HepG2 (cell line): Measurements from ENCODE around the gene TMEM106B. TPM values are rescaled to one million over a fixed set of nuclear protein-coding genes. Genes with fewer than 3 reads are reported as not detected.

ENCODE experiments used
- ATAC-seq: fragments of 200-7000 bp; cut with Tn5 transposase; 3 replicates; pipeline ENCODE4 v1.9.1; 2020; ENCODE audit warnings: mild to moderate bottlenecking, moderate library complexity
- BruUV-seq: library from RNA; stranded (reverse); fragments of 400-500 nt; replicated peaks from 2 replicates; lab custom pipeline; 2021; lab: Mats Ljungman, UMichigan
- CTCF ChIA-PET: fragments of 300-600 bp; formaldehyde crosslinking; extraction: SDS; loops from one replicate; lab custom pipeline; 2021; ENCODE audit warnings: low total read pairs, inconsistent platforms, low intra/inter-chr PET ratio; lab: Yijun Ruan, JAX
- POLR2A ChIA-PET: fragments of 350-600 bp; sonication (Branson Sonifier 250); formaldehyde crosslinking; loops from one replicate; lab custom pipeline; 2020; ENCODE audit warnings: antibody characterized with exemption, inconsistent platforms; lab: Yijun Ruan, JAX
- DNase-seq: peaks from one replicate; pipeline ENCODE4 v3.0.0-alpha.2; 2015; ENCODE audit warnings: low spot score
- FAIRE-seq: peaks from 3 replicates; lab custom pipeline; 2011; peaks lifted over from hg19 to GRCh38; lab: Jason Lieb, UNC
- H2AFZ ChIP-seq: one replicate; pipeline ENCODE4 v1.6.1; 2011; ENCODE audit warnings: low read length, inconsistent platforms
- H3K27ac ChIP-seq: fragments of 300-600 bp; 3 replicates; pipeline ENCODE4 v1.8.0; 2011; ENCODE audit warnings: mixed run types, mild to moderate bottlenecking, mixed read lengths, low read length, inconsistent platforms; ENCODE audit not compliant: insufficient read depth; ENCODE audit errors: extremely low read length
- H3K27me3 ChIP-seq, 2 experiments: fragments of 200-600 bp in 1 of 2; 2 replicates in 1 of 2; 3 replicates in 1 of 2; pipeline versions ENCODE4 v1.6.0 to v1.8.0; 2011; ENCODE audit warnings: low read length in 2 of 2, mild to moderate bottlenecking in 2 of 2, moderate library complexity in 2 of 2, inconsistent platforms in 1 of 2; ENCODE audit not compliant: insufficient read depth in 2 of 2, control insufficient read depth in 1 of 2
- H3K36me3 ChIP-seq, 2 experiments: fragments of 200-600 bp in 1 of 2; replicated peaks in 1 of 2; 2 replicates in 1 of 2; 3 replicates in 1 of 2; pipeline versions ENCODE4 v1.5.1 to v1.8.0; 2011; ENCODE audit warnings: low read length in 2 of 2, inconsistent platforms in 1 of 2; ENCODE audit not compliant: insufficient read depth in 2 of 2, control insufficient read depth in 1 of 2
- H3K4me1 ChIP-seq: 2 replicates; pipeline ENCODE4 v1.5.1; 2012; ENCODE audit warnings: low read length, inconsistent platforms; ENCODE audit not compliant: insufficient read depth
- H3K4me2 ChIP-seq: 2 replicates; pipeline ENCODE4 v1.6.0; 2011; ENCODE audit warnings: low read depth, low read length, inconsistent platforms
- H3K4me3 ChIP-seq, 3 experiments: fragments of 200-600 bp in 1 of 3; sonication (generic), shearing (Covaris generic) in 1 of 3; replicated peaks in 1 of 3; 2 replicates each; pipeline ENCODE4 v1.5.1; 2011 to 2016; ENCODE audit warnings: low read length in 3 of 3, inconsistent platforms in 2 of 3, low read depth in 2 of 3, mild to moderate bottlenecking in 2 of 3, control low read depth in 1 of 3, mixed read lengths in 1 of 3; ENCODE audit not compliant: insufficient read depth in 1 of 3
- H3K79me2 ChIP-seq: one replicate; pipeline ENCODE4 v1.6.1; 2011; ENCODE audit warnings: low read length, inconsistent platforms; ENCODE audit not compliant: insufficient read depth
- H3K9ac ChIP-seq: 2 replicates; pipeline ENCODE4 v1.6.0; 2011; ENCODE audit warnings: mild to moderate bottlenecking, low read depth, low read length, inconsistent platforms; ENCODE audit not compliant: insufficient read depth
- H3K9me3 ChIP-seq: 2 replicates; pipeline ENCODE4 v1.5.1; 2012; ENCODE audit warnings: mild to moderate bottlenecking, low read length
- H4K20me1 ChIP-seq: 2 replicates; pipeline ENCODE4 v1.6.0; 2011; ENCODE audit warnings: inconsistent platforms, mild to moderate bottlenecking, low read length, moderate library complexity; ENCODE audit not compliant: insufficient read depth
- HOXA9 ChIP-seq: sonication (generic); formaldehyde crosslinking; IDR thresholded peaks from 2 replicates; pipeline ENCODE4 v1.8.1; 2022; ENCODE audit warnings: missing genetic modification reagents, mild to moderate bottlenecking, moderate library complexity, borderline replicate concordance
- JARID2 ChIP-seq: sonication (generic); formaldehyde crosslinking; IDR thresholded peaks from 2 replicates; pipeline ENCODE4 v1.8.1; 2023; ENCODE audit warnings: missing genetic modification reagents, inconsistent platforms; ENCODE audit not compliant: insufficient replicate concordance
- KLF13 ChIP-seq: sonication (generic); formaldehyde crosslinking; IDR thresholded peaks from 2 replicates; pipeline ENCODE4 v1.4.0; 2020; ENCODE audit warnings: mild to moderate bottlenecking, missing genetic modification reagents
- MED1 ChIP-seq: sonication (generic); formaldehyde crosslinking; IDR thresholded peaks from 2 replicates; pipeline ENCODE4 v1.4.0; 2020; ENCODE audit warnings: missing genetic modification reagents
- REL ChIP-seq: sonication (generic); formaldehyde crosslinking; conservative IDR thresholded peaks from 2 replicates; pipeline ENCODE4 v1.8.0; 2022; ENCODE audit warnings: mild to moderate bottlenecking, missing genetic modification reagents, moderate library complexity
- RFXAP ChIP-seq: sonication (generic); formaldehyde crosslinking; IDR thresholded peaks from 2 replicates; pipeline ENCODE4 v1.4.0; 2020; ENCODE audit warnings: missing genetic modification reagents, borderline replicate concordance
- SMAD1 ChIP-seq: sonication (generic); formaldehyde crosslinking; IDR thresholded peaks from 2 replicates; pipeline ENCODE4 v1.4.0; 2020; ENCODE audit warnings: missing genetic modification reagents, low read depth, mild to moderate bottlenecking, borderline replicate concordance
- SMARCC2 ChIP-seq: fragments of 450-650 bp; IDR thresholded peaks from 2 replicates; pipeline ENCODE4 v1.6.1; 2017; ENCODE audit warnings: antibody characterized with exemption, mild to moderate bottlenecking
- ZNF296 ChIP-seq: sonication (generic); formaldehyde crosslinking; conservative IDR thresholded peaks from 2 replicates; pipeline ENCODE4 v1.5.0; 2020; ENCODE audit warnings: mild to moderate bottlenecking, missing genetic modification reagents
- ZNF556 ChIP-seq: sonication (generic); formaldehyde crosslinking; IDR thresholded peaks from 2 replicates; pipeline ENCODE4 v1.4.0; 2020; ENCODE audit warnings: mild to moderate bottlenecking, missing genetic modification reagents, borderline replicate concordance
- ZNF572 ChIP-seq: sonication (generic); formaldehyde crosslinking; IDR thresholded peaks from 2 replicates; pipeline ENCODE4 v1.5.1; 2020; ENCODE audit warnings: mild to moderate bottlenecking, missing genetic modification reagents
- ZNF589 ChIP-seq: sonication (generic); formaldehyde crosslinking; conservative IDR thresholded peaks from 2 replicates; pipeline ENCODE4 v1.8.0; 2022; ENCODE audit warnings: mild to moderate bottlenecking, moderate library complexity, missing genetic modification reagents
- ZSCAN20 ChIP-seq: sonication (generic); formaldehyde crosslinking; IDR thresholded peaks from 2 replicates; pipeline ENCODE4 v1.4.0; 2020; ENCODE audit warnings: missing genetic modification reagents, mild to moderate bottlenecking, borderline replicate concordance
- WGBS: methylation state at CpG from one replicate; pipeline ENCODE4 v1.1.6; 2017; ENCODE audit warnings: low lambda C conversion rate; 5-methylcytosine and 5-hydroxymethylcytosine counted together
- in situ Hi-C: cut with HindIII; loops from 2 replicates; pipeline ENCODE4 v1.10.0; 2017; ENCODE audit warnings: low pct_unique_long_range_greater_than_20kb; ENCODE audit not compliant: extremely low pct_ligation_motif_present
- intact Hi-C: fragments of 100-400 bp; cut with micrococcal nuclease; formaldehyde crosslinking; loops from one replicate; pipeline ENCODE4 v1.10.0; 2022; ENCODE audit not compliant: unreplicated experiment
- polyA plus RNA-seq, 8 experiments: library from polyadenylated mRNA; depleted of rRNA in 3 of 8; stranded (reverse) in 7 of 8; unstranded in 1 of 8; fragments of >200 nt; fragmentation: Illumina TruSeq in 4 of 8; extraction: Trizol in 4 of 8; gene quantifications; 2 replicates each; pipeline versions ENCODE4 v1.2.1 to v1.2.3, GENCODE V29; 2011 to 2016; ENCODE audit warnings: low read depth in 4 of 8, missing spikeins in 1 of 8, mixed read lengths in 1 of 8; ENCODE audit not compliant: insufficient read depth in 1 of 8
- total RNA-seq, 5 experiments: library from RNA; depleted of rRNA; stranded (reverse); fragments of >200 nt; fragmentation: Illumina TruSeq; extraction: Trizol; gene quantifications; 2 replicates each; pipeline ENCODE4 v1.2.3, GENCODE V29; 2016; ENCODE audit warnings: low read depth in 1 of 5
- TF ChIP-seq, protein P1 (sequence below): sonication (generic); formaldehyde crosslinking; conservative IDR thresholded peaks from 2 replicates; pipeline ENCODE4 v1.4.0; 2020; ENCODE audit warnings: missing genetic modification reagents
- TF ChIP-seq, protein P2 (sequence below): sonication (generic); formaldehyde crosslinking; IDR thresholded peaks from 2 replicates; pipeline ENCODE4 v1.4.0; 2020; ENCODE audit warnings: missing genetic modification reagents, borderline replicate concordance
- TF ChIP-seq, protein P3 (sequence below), 2 experiments: sonication (generic) in 1 of 2; formaldehyde crosslinking in 1 of 2; IDR thresholded peaks; 2 replicates each; pipeline versions ENCODE4 v1.4.0 to v1.6.1; 2018 to 2020; ENCODE audit warnings: missing genetic modification reagents in 2 of 2, borderline replicate concordance in 1 of 2, low read depth in 1 of 2, mild to moderate bottlenecking in 1 of 2, missing biosample characterization in 1 of 2

The TMEM106B gene
- total and polyA plus RNA-seq, 2 of the 13 experiments (the other 11 are each of a cell fraction or from before 2014, with no cell fraction given): 16.8 to 25.1 TPM

DNA sequence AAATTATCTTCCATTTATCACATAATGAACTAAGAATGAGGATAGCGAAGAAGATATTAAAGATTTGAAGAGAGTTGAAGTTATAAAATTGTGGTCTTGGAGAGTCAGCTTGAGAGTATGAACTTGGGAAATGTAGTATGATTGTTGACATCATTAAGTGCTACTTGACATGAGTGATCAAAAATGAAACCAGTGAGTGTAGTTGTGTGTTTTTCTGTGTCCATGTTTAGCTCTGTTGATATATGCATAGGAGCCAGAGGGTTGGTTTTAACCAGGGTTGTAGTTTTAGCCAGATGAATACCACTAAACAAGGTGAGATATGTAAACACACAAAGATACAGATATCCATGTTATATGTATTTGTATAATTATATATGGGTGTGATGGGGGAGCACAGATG is 6.2 kb downstream of the TMEM106B start:
- intact Hi-C loops (no loop called here), in situ Hi-C loops (no loop called here)
- BruUV-seq: no TSS peak
- Histone ChIP-seq H3K36me3 (no peaks in the 10 kb centered on the region; a peak in 2 of 5 replicates), H3K27ac (no peak overlapping the region), H3K4me2 (no peak overlapping the region), H3K79me2 (no peaks in the 10 kb centered on the region), H3K27me3 (no peaks in the 10 kb centered on the region), H3K9me3 (no peaks in the 10 kb centered on the region), H3K9ac (no peak overlapping the region), H4K20me1 (no peaks in the 10 kb centered on the region), H3K4me1 (peaks cover 12% of the 10 kb centered on the region), H2AFZ (no peak overlapping the region), H3K4me3 (no peak overlapping the region)
- FAIRE-seq: no peak
- ChIA-PET POLR2A (no interaction called here), CTCF (no interaction called here)
- no peak for ATAC-seq
- WGBS: 100% methylated on average over 1 of the region's 1 CpG
- no peak for DNase-seq
- TF ChIP-seq ZNF589 (CRISPR knock-in tag): no peak
- no peak for TF ChIP-seq ZSCAN20 (CRISPR knock-in tag)
- TF ChIP-seq MED1 (CRISPR knock-in tag): no peak
- TF ChIP-seq KLF13 (CRISPR knock-in tag): no peak
- TF ChIP-seq, protein P1, sequence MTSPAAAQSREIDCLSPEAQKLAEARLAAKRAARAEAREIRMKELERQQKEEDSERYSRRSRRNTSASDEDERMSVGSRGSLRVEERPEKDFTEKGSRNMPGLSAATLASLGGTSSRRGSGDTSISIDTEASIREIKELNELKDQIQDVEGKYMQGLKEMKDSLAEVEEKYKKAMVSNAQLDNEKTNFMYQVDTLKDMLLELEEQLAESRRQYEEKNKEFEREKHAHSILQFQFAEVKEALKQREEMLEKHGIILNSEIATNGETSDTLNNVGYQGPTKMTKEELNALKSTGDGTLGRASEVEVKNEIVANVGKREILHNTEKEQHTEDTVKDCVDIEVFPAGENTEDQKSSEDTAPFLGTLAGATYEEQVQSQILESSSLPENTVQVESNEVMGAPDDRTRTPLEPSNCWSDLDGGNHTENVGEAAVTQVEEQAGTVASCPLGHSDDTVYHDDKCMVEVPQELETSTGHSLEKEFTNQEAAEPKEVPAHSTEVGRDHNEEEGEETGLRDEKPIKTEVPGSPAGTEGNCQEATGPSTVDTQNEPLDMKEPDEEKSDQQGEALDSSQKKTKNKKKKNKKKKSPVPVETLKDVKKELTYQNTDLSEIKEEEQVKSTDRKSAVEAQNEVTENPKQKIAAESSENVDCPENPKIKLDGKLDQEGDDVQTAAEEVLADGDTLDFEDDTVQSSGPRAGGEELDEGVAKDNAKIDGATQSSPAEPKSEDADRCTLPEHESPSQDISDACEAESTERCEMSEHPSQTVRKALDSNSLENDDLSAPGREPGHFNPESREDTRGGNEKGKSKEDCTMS: no peak
- TF ChIP-seq ZNF296 (CRISPR knock-in tag): no peak
- no peak for TF ChIP-seq RFXAP (CRISPR knock-in tag)
- no peak for TF ChIP-seq SMARCC2
- no peak for TF ChIP-seq SMAD1 (CRISPR knock-in tag)
- TF ChIP-seq, protein P2, sequence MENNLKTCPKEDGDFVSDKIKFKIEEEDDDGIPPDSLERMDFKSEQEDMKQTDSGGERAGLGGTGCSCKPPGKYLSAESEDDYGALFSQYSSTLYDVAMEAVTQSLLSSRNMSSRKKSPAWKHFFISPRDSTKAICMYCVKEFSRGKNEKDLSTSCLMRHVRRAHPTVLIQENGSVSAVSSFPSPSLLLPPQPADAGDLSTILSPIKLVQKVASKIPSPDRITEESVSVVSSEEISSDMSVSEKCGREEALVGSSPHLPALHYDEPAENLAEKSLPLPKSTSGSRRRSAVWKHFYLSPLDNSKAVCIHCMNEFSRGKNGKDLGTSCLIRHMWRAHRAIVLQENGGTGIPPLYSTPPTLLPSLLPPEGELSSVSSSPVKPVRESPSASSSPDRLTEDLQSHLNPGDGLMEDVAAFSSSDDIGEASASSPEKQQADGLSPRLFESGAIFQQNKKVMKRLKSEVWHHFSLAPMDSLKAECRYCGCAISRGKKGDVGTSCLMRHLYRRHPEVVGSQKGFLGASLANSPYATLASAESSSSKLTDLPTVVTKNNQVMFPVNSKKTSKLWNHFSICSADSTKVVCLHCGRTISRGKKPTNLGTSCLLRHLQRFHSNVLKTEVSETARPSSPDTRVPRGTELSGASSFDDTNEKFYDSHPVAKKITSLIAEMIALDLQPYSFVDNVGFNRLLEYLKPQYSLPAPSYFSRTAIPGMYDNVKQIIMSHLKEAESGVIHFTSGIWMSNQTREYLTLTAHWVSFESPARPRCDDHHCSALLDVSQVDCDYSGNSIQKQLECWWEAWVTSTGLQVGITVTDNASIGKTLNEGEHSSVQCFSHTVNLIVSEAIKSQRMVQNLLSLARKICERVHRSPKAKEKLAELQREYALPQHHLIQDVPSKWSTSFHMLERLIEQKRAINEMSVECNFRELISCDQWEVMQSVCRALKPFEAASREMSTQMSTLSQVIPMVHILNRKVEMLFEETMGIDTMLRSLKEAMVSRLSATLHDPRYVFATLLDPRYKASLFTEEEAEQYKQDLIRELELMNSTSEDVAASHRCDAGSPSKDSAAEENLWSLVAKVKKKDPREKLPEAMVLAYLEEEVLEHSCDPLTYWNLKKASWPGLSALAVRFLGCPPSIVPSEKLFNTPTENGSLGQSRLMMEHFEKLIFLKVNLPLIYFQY (CRISPR knock-in tag): no peak
- no peak for TF ChIP-seq JARID2
- no peak for TF ChIP-seq ZNF556
- no peak for TF ChIP-seq REL (CRISPR knock-in tag)
- no peak for TF ChIP-seq ZNF572
- no peak for TF ChIP-seq HOXA9 (CRISPR knock-in tag)
- TF ChIP-seq, protein P3, sequence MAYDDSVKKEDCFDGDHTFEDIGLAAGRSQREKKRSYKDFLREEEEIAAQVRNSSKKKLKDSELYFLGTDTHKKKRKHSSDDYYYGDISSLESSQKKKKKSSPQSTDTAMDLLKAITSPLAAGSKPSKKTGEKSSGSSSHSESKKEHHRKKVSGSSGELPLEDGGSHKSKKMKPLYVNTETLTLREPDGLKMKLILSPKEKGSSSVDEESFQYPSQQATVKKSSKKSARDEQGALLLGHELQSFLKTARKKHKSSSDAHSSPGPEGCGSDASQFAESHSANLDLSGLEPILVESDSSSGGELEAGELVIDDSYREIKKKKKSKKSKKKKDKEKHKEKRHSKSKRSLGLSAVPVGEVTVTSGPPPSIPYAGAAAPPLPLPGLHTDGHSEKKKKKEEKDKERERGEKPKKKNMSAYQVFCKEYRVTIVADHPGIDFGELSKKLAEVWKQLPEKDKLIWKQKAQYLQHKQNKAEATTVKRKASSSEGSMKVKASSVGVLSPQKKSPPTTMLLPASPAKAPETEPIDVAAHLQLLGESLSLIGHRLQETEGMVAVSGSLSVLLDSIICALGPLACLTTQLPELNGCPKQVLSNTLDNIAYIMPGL (CRISPR knock-in tag; IDR thresholded peaks at IDR 0.05; ENCODE audit: borderline replicate concordance in 1 of 2, low read depth in 1 of 2): no peak
